GM12891 (cell line): ENCODE results near the gene ACTL8.

Experiments
- POLR2A ChIP-seq: IDR thresholded peaks from 2 replicates; pipeline ENCODE4 v1.6.1; 2011; ENCODE audit warnings: low read depth, low read length, control low read depth
- POLR2AphosphoS5 ChIP-seq: IDR thresholded peaks from 2 replicates; pipeline ENCODE4 v1.6.1; 2011; ENCODE audit warnings: low read depth, low read length, control low read depth
- SPI1 ChIP-seq: IDR thresholded peaks from 2 replicates; pipeline ENCODE4 v1.6.1; 2011; ENCODE audit warnings: low read depth, low read length, control low read depth

DNA sequence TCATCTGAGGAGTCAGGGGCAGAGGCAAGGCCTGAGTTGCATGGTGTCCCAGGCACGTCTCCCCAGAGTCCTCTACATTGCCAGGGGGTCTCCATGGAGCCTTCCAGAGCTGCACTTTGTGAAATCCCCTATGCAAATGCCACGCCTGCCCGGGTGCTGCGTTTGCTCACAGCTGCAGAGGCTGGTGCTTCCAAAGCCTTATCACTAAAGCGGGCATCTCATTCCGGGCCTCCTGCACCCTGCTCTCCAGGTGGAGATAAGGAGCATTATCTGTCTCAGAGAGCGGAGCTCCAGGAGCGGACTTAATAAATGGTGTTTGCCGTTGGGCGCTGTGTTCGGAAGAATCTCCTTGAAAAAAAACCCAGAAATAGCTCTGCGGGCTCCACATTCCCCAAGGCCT lies 25.9 kb upstream of the ACTL8 start:
- TF ChIP-seq POLR2A (no peak), POLR2AphosphoS5 (no peak), SPI1 (no peak)
